SKM-1 (cell line): ENCODE measurements around the gene CREB1.
A peak's percentile ranks its signal among the peaks of the same experiment; 100 is the strongest.
"Not testable (repeated sequence)": the region's sequence is repeated elsewhere in the genome, so short reads cannot be mapped to it uniquely, and the experiment has no call there.

Source experiments
- DNase-seq: peaks from one replicate; lab custom pipeline; 2025; ENCODE audit not compliant: unreplicated experiment; lab: John Stamatoyannopoulos, UW

The CREB1 gene

DNA sequence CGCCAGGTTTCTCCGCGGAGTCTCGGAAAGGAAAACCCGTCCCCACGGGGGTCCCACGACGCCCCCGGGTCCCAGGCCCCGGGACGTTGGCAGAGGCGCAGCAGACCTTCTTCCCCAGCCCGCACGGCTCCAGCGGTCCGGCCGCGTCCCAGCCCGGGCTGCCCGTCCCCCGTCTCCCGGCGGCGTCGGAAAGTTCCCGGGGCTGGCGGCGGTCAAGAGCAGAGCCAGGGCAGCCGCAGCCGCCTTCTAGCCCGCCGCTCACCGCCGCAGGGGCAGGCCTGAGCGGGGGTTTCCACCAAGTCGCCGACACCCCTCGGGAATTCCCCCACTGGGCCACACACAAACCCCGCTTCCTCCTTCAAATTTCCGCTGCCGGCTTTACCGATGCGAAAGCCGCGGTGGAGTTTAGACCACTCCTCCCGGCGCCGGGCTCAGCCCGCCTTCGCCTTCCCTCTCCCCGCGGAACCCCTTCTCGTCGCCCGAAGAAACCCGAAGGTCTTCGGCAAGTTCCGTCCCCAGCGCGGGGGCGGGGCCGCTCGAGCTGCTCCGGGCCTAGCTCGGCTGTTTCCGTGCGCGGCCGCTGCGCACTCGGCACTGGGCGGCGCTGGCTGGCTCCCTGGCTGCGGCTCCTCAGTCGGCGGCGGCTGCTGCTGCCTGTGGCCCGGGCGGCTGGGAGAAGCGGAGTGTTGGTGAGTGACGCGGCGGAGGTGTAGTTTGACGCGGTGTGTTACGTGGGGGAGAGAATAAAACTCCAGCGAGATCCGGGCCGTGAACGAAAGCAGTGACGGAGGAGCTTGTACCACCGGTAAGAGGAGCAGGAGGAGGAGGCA is at the start of gene CREB1:
TSS of gene CREB1 (plus strand) at position 633 of the 830 bp plus-strand sequence. CDS start 25,674 bp downstream, outside the sequence.
- DNase-seq, result peak; percentile 98

DNA sequence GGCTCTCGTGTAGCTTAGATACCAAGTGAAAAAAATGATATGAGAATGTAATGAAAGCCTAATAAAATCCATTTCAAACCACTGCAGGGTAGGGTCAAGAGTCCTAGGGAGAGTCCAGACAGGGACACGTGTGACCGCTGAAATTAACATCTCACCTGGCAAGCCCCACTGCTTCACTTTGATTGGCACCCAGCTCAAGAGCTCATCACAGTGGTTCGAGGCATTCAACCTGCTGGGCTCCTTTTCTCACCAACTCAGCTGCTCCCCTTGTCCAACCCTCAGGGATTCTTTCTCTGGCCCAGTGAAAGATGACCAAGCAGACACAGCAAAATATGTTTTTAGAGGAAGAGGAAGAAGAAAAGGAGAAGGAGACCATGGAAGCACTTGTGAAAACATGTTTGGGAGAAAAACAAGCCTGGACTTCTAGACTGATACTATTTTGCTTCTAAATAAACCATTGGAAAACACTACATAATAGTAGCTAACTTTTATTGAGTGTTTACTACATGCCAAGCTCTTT is 49.2 kb upstream of the CREB1 start:
- no peak for DNase-seq

DNA sequence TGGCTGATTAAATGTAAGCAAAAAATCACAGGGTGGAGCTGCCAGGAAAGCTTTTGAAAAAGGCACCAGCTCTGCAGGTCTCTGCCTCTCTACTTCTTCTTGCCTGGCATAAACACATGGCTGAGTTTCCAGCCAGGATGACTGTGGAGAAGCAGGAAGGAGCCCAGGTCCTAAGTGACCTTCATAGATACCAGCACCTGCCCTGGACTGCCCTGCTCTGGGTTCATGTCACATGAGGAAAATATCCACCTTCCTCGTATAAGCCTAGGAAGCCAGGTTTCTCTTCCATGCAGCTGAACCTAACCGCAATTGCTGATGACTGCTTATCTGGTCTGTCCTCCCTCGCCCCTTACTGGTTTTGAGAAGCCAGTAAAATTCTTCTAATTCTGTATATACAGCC is 47.8 kb upstream of the CREB1 start:
- DNase-seq, result no peak

DNA sequence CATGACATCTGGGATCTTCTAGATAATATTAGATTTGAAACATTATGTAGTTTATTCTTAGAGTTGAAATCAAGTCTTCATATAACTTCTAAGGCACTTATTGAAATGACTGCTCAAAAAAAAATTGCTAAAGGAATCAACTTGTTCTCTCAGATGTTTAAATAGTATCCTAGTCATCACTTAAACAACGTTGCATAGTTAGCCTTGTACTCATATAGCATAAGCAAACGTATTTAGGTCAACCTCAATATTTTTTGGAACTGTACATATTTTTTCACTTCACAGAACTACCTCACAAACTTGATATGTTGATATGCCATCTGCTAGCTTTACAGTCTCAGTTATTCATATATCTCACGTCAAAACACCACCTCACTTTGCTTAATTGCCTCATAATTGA is 47.1 kb upstream of the CREB1 start:
- DNase-seq, result no peak

DNA sequence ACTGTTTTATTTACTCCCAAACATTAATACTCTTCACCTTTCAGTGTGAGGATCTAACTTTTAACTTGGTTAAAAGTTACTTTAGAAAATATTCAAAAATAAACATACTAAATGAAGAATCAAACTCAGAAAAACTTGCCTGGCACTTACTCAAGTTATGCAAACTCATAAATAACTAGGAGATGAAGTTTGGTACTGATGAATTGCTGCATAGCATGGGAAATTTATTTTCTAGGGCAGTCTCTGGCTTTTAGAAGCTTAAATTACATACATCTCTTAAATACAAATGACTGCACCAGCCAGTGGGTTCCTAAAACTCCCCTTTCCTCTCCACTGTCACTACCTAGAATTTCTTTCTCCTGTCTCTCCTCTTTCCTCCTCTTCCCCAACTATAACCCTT is 46.7 kb upstream of the CREB1 start:
- no peak for DNase-seq

DNA sequence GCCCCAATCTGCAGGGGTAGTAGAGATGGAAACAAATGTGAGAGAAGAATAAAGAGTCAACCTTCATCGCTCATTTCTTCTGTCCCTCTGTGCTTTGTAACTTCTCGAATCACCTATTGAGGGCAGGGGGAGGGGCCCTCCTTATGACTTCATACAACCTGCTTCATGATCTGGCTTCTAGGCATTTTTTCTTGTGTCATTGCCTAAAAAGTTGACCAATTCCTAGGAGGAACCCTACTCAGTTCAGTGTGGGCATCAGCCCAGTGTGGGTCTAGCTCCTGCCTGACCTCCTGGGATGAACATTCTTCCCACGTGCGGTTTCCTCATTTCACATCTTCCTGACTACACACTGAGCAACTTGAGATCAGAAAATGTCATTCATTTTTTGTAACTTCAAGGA is 46.3 kb upstream of the CREB1 start:
- DNase-seq, result no peak

DNA sequence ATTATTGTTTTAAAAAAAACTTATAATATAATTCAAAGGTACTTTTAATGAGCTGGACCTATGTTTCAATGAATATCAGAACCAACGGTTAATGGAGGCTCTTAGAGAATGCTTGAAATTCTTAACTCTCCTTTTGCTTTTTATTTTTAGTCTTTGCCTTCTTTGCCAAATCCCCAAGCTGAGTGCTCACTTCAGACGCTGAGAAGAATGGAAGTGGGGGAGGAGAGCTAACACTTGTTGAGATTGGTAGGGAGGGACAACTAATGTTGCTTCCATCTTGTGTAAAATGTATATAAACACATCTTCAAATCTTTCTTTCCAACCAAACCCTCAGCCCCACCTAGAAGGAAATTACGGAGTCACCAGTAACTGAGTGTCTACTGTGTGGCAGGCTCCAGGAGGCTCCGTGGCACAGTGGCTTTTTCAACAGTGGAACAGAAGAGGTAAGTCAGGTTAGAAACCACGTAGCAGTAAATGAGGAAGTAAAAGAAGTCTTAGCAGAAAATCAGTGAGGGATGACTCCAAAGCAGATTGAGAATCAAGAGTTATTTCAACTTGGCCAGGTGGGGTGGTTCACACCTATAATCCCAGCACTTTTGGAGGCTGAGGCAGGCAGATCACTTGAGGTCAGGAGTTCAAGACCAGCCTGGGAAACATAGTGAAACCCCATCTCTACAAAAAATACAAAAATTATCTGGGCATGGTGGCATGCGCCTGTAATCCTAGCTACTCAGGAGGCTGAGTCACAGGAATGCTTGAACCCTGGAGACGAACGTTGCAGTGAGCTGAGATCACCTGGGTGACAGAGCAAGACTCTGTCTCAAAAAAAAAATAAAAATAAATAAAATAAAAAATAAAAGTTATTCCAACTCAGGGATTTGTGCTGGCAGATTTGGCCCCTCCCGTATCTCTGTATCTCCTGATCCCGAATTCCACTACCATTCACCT is 45.0 kb upstream of the CREB1 start:
- DNase-seq, result no peak

DNA sequence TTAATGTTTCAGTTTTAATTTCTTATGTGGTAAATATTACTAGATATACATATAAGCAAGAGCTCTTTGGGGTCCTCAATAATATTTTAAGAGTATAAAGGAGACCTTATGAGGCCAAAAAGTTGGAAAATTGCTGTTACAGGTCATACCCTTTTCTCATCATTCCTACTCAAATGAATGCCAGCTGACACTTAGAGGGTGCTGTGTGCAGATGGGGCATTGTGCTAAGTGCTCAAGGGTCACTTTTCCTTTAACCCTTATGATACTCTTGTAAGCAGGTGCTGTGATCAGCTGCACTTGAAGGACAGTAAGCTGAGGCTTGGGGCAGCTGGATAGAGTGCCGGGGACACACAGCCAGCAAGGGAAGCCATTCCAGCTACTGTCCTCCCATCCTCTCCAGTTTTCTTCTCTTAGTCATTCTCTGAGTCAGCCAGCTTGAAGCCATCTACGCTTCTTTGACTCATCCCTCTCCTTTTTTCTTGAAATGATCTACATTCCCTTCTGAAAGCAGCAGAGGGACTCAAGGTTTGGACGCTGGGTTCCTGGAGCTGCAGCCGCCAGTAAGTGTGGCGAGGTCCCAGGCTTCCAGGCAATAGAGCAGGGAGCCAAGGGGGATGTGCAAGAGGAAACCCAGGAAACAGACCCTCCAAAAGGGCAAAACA is 42.0 kb upstream of the CREB1 start:
- DNase-seq, result no peak

DNA sequence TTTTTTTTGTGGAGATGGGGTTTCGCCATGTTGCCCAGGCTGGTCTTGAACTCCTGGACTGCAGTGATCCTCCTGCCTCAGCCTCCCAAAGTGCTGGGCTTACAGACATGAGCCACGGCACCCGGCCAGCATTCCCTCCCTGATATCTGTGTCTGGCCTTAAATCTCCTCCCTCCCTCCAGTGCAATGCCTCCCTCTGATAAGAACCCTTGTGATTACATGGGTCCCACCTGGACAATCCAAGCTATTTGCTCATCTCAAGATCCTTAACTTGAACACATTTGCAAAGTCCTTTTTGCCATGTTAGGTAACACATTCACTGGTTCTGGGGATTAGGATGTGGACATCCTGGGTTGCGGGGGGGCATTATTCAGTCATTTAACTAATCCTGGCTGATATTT is 40.5 kb upstream of the CREB1 start:
- DNase-seq, result no peak

DNA sequence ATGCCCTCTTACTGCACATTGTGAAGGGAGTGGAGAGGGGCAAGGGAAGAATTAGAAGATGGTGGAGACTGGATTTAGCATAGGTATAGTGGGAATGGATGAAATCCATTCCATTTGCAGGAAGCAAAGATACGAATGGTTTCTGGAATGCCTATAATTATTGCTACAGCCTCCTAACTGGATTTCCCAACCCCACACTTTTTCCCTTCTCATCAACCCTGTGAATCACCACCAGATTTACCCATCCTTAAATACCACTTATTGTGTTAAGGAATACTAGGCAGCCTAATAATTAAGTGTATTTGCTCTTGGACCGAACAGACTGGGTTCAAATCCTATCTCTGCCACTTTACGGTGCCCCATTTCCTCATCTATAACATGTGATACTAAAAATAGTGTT is 39.3 kb upstream of the CREB1 start:
- DNase-seq, result no peak

DNA sequence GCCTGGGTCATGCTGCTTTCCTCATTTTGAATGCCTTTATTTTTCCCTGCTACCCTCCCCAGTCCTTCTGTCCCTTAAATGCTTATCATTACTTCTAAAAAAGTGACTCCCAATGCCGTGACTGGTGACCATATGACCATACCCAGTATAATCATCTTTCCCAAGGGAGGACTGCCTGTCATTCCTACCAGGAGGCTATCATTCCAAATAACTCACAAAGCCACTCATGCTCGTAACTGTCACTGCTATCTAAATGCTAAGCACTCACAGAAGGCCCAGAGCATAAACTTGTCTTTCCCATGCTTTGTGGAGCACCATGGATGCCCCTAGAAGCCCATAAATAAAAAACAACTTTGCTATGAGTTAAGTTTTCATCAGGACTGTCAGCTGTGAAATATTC is 38.7 kb upstream of the CREB1 start:
- DNase-seq, result no peak

DNA sequence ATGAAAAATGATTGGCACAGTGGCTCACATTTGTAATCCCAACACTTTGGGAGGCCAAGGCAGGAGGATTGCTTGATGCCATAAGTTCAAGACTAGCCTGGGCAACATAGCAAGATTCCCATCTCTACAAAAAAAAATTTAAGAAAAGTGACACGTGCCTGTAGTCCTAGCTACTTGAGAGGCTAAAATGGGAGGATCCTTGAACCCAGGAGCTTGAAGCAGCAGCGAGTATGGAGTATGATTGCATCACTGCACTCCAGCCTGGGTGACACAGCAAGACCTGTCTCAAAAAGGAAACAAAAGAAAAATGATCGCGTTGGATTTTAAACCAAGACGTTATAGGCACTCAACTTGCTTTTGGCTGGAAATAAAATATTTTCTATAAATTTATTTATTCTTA is 37.8 kb upstream of the CREB1 start:
- DNase-seq, result no peak

DNA sequence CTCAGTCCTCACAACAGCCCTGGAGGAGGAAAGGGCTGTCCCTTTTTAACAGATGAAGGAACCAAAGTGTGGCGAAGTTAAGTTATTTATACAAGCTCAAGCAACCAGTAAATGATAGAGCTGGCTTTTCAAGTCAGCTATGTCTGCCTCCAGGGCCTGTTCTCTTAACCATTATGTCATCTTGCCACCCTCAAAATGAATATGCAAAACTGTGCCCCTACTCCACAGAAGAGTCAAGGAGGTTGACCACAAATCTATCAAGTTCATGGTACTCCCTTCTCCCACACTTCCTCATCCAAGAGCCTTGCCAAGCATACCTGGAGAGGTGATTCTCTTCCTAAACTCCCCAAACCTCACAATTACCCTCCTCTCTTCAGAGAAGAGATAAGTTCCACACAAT is 37.3 kb upstream of the CREB1 start:
- no peak for DNase-seq

DNA sequence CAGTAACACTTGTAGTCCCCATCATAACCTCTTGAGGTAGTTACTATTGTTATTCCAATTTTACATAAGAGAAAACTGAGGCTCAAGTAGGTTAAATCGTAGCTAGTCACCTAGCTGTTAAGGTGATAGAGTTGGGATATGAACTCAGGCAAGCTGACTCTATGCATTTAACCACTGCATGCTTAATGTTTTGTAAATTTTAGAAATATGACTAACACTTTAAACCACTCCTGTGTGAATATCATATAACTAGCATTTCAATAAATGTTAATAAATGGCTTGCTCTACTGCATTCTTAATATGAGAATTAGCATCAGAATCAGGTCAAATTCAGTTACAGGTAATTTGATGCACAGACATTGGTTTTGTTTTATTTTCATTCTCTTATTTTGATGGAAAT is 35.6 kb upstream of the CREB1 start:
- DNase-seq, result no peak

DNA sequence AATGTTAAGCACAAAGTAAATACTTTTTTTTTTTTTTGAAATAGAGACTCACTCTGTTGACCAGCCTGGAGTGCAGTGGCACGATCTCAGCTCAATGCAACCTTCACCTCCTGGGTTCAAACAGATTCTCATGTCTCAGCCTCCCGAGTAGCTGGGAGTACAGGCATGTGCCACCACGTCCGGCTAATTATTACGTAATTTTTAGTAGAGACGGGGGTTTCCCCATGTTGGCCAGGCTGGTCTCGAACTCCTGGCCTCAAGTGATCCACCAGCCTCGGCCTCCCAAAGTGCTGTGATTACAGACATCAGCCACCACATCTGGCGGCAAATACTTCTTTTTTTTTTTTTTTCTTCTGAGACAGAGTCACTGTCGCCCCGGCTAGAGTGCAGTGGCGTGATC is 32.8 kb upstream of the CREB1 start:
- DNase-seq, result not testable (repeated sequence)

DNA sequence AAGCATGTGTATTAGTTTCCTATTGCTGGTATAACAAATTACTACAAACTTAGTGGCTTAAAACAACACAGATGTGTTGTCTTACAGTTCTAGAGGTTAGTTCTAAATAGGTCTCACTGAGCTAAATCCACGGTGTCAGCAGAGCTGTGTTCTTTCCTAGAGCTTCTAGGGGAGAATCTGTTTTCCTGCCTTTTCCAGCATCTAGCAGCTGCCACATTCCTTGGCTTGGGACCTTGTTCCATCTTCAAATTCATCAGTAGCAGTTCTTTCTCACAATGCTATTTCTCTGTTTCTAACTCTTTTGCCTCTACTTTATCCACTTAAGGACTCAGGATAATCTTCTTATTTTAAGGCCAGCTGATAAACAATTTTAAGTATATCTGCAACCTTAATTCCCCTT is 32.2 kb upstream of the CREB1 start:
- no peak for DNase-seq

DNA sequence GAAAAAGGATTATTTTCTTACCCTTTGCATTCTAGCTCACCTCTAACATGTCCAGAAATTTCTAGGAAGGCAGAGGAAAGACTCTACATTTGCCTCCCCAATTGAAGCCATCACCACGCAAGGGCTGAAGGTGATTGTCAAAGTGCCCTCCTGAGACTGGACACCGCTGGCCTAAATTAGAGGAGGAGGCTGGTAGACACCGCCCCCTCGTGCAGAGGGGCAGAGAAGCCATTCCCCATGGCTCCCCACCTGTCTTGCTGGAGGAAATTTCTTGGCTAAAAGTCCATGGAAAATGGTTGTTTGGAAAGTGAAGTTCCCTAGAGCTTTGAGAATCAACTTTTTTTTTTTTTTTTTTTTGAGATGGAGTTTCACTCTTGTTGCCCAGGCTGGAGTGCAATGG is 31.3 kb upstream of the CREB1 start:
- DNase-seq, result no peak

DNA sequence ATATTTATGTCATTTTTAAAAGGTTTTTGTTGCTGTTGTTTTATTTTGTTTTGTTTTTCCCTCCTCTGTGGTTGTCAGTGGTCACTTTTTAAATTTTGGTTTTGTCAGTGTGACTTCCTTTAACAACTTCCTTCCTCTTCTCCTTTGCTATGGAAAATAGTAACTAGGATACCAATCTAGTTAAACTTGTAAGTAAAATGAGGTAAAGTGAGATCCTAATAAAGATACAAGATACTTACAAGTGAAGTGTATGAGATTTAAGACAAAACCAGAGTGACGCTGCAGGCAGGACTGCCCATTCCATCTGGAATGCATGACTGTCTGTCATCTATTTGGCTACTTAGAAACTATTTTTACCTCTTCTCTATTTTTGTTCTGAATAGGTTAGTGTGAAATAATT is 30.6 kb upstream of the CREB1 start:
- DNase-seq, result peak; percentile 63

DNA sequence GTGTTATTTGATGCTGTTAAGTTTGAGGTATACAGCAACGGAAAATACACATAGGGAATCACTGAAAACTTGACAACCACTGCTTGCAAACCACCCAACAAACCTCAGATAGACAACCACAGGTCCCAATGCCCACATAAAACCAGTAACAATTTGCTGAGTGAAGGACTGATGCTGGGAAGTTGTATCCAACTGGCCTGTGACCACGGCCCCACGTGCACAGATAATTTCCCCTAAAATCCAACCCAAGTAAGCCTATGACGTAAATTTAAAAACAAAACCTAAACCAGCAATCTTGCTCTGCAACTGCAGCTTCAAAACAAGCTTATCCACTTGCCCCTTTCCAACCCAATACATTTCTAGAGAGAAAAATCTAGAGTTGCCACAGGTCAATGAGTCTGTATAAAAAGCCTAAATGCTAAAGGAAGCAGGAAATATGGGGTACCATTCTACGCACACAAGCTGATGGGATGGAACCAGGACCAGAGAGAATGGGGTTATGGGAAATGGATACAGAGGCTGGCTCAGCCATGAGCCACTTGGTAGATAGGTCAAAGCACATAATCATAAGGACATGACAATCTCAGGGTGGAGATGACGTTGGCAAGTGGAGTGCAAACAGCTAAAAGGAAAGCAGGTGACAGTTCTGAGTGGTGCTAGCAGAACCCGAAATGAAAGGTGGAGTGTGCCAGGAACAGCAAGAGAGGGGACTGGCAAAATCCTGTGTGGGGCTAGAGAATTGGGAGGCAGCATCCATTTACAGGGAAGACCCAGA is 27.8 kb upstream of the CREB1 start:
- DNase-seq, result no peak

DNA sequence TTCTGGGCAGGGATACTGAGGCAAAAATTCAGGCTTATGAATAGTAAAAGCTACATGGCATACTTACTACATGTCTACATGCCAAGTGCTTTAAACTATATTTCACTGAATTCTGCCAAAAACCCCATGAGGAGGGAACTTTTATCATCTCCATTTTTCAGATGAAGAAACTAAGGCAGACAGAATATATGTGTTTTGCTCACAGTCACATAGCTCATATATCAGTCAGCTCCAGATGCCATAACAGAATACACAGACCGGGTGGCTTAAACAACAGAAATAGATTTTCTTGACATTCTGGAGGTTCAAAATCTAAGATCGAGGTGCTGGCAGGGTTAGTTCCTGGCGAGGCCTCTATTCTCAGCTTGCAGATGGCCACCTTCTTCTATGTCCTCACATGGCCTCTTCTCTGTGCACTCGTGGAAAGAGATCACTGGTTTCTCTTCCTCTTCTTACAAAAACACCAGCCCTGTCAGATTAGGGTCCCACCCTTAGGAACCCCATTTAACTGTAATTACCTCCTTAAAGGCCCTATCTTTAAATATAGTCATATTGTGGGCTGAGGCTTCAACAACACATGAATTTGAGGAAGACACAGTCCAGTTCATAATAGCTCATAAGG is 27.1 kb upstream of the CREB1 start:
- no peak for DNase-seq
